Upper lobe of right lung (tissue), 1 donor: ENCODE results near the gene ZBTB16. TPM values are rescaled to one million over a fixed set of nuclear protein-coding genes. Genes with fewer than 3 reads are reported as not detected.

ENCODE experiments used
- ATAC-seq: fragments of 200-7000 bp; cut with Tn5 transposase; one replicate; pipeline ENCODE4 v1.9.1; 2020; ENCODE audit warnings: mild to moderate bottlenecking, moderate library complexity
- DNase-seq: peaks from one replicate; pipeline ENCODE4 v3.0.0-alpha.2; 2020
- H3K27ac ChIP-seq: fragments of 200-600 bp; one replicate; pipeline ENCODE4 v1.8.0; 2022
- H3K27me3 ChIP-seq: fragments of 200-600 bp; one replicate; pipeline ENCODE4 v1.8.0; 2022; ENCODE audit warnings: mild to moderate bottlenecking
- H3K36me3 ChIP-seq: fragments of 200-600 bp; one replicate; pipeline ENCODE4 v1.8.0; 2022
- H3K4me1 ChIP-seq: fragments of 200-600 bp; one replicate; pipeline ENCODE4 v1.8.0; 2022
- H3K4me3 ChIP-seq: fragments of 200-600 bp; one replicate; pipeline ENCODE4 v1.8.0; 2022; ENCODE audit warnings: mild to moderate bottlenecking
- H3K9me3 ChIP-seq: fragments of 200-600 bp; one replicate; pipeline ENCODE4 v1.8.0; 2022
- CTCF ChIP-seq: fragments of 200-600 bp; IDR thresholded peaks from one replicate; pipeline ENCODE4 v1.8.0; 2022; ENCODE audit warnings: antibody characterized with exemption
- intact Hi-C: fragments of 100-400 bp; cut with DNase I; formaldehyde crosslinking; loops from one replicate; pipeline ENCODE4 v1.11.0; 2022
- total RNA-seq: library from RNA; stranded (reverse); fragmentation: NEBNext Ultra II Directional; extraction: Animal tissue kit (Norgen Biotek cat#: 25700); gene quantifications from one replicate; pipeline ENCODE4 v1.2.1, GENCODE V29; 2021
- donor health status: DM: no; HTN: yes; CAD: no; lungs with severe emphysema.

The ZBTB16 gene
- total RNA-seq, 1 donor from 2014 or later: 221 TPM

GRCh38 chr11:114295676-114296604 is 236.4 kb downstream of the ZBTB16 start, which contains the start of gene NNMT:
Gene NNMT, plus strand, starts transcription at chr11:114296399. Its CDS starts 158 bp downstream, at chr11:114296557.
- no peak for TF ChIP-seq CTCF
- Histone ChIP-seq H3K27me3 (no peaks in the 10 kb centered on the region), H3K36me3 (peaks cover 9% of the 10 kb centered on the region), H3K9me3 (no peaks in the 10 kb centered on the region), H3K4me3 (peak within 1 kb of the TSS; percentile 52), H3K4me1 (peaks cover 35% of the 10 kb centered on the region), H3K27ac (peak within 1 kb of the TSS; percentile 95)
- intact Hi-C loops: no loop called here
- DNase-seq (peak; percentile 80), ATAC-seq (peak; percentile 87)

GRCh38 chr11:114296605-114297372 is 237.3 kb downstream of the ZBTB16 start:
- TF ChIP-seq CTCF: no peak
- DNase-seq (no peak), ATAC-seq (no peak)
- peaks cover 5% of the 10 kb centered on the region for H3K9me3 ChIP-seq
- H3K27me3 ChIP-seq: no peaks in the 10 kb centered on the region
- intact Hi-C loops: no loop called here
- peak overlapping the region; percentile 95 for H3K27ac ChIP-seq
- H3K4me3 ChIP-seq: peak overlapping the region; percentile 52
- peaks cover 28% of the 10 kb centered on the region for H3K4me1 ChIP-seq
- H3K36me3 ChIP-seq: peaks cover 14% of the 10 kb centered on the region

GRCh38 chr11:114297806-114298709 is 238.5 kb downstream of the ZBTB16 start:
- peaks cover 6% of the 10 kb centered on the region for H3K9me3 ChIP-seq

GRCh38 chr11:114298710-114299109 is 239.2 kb downstream of the ZBTB16 start:
- Histone ChIP-seq H3K9me3 (peaks cover 6% of the 10 kb centered on the region), H3K36me3 (peaks cover 23% of the 10 kb centered on the region), H3K27me3 (no peaks in the 10 kb centered on the region), H3K4me3 (peak overlapping the region; percentile 52), H3K27ac (peak overlapping the region; percentile 95), H3K4me1 (peaks cover 15% of the 10 kb centered on the region)
- DNase-seq (no peak), ATAC-seq (no peak)
- intact Hi-C loops: no loop called here
- no peak for TF ChIP-seq CTCF

More at GRCh38 chr11:114297806-114298709, 238.5 kb downstream of the ZBTB16 start:
- no peak for TF ChIP-seq CTCF
- intact Hi-C loops: no loop called here
- Histone ChIP-seq H3K4me3 (peak overlapping the region; percentile 52), H3K4me1 (peaks cover 19% of the 10 kb centered on the region), H3K36me3 (peaks cover 23% of the 10 kb centered on the region), H3K27ac (peak overlapping the region; percentile 95), H3K27me3 (no peaks in the 10 kb centered on the region)
- ATAC-seq: no peak
- DNase-seq: no peak

Other genes starting within 250 kb of the ZBTB16 start
- 28.9 TPM for gene USP28, start 184.1 kb upstream of the ZBTB16 start, total RNA-seq
- not detected for gene HTR3B, start 154.9 kb upstream of the ZBTB16 start, total RNA-seq
- not detected for gene HTR3A, start 84.6 kb upstream of the ZBTB16 start, total RNA-seq
- 349 TPM for gene NNMT, start 236.7 kb downstream of the ZBTB16 start, total RNA-seq